Germinal center (tissue), 1 donor: ENCODE measurements around the gene PSORS1C1.
"Not testable (repeated sequence)": the region's sequence is repeated elsewhere in the genome, so short reads cannot be mapped to it uniquely, and the experiment has no call there.

Experiments
- DNase-seq: peaks from one replicate; pipeline ENCODE4 v3.0.0; 2012; ENCODE audit warnings: mixed read lengths, low spot score

Gene PSORS1C1

GRCh38 chr6:31178143-31179041 is 63.8 kb downstream of the PSORS1C1 start:
- DNase-seq: no peak

GRCh38 chr6:31179042-31179386 is 64.4 kb downstream of the PSORS1C1 start:
- DNase-seq: no peak

- DNase-seq: no peak
Measured at GRCh38 chr6:31179896-31180295, 65.3 kb downstream of the PSORS1C1 start.

- peak; percentile 90 for DNase-seq
Measured at GRCh38 chr6:31180500-31180899, 65.9 kb downstream of the PSORS1C1 start.

GRCh38 chr6:31183287-31183686 is 68.7 kb downstream of the PSORS1C1 start:
- not testable (repeated sequence) for DNase-seq

- DNase-seq: not testable (repeated sequence)
Measured at GRCh38 chr6:31183859-31184258, 69.3 kb downstream of the PSORS1C1 start.

- DNase-seq: not testable (repeated sequence)
Measured at GRCh38 chr6:31185695-31186051, 71.1 kb downstream of the PSORS1C1 start.

- no peak for DNase-seq
Measured at GRCh38 chr6:31186052-31186734, 71.6 kb downstream of the PSORS1C1 start.

GRCh38 chr6:31187780-31188194 is 73.2 kb downstream of the PSORS1C1 start:
- no peak for DNase-seq

- not testable (repeated sequence) for DNase-seq
Measured at GRCh38 chr6:31189223-31189622, 74.6 kb downstream of the PSORS1C1 start.
